ENCODE measurements around the gene CERS6.

- no peak for TF ChIP-seq CTCF (IDR thresholded peaks at IDR 0.05)
- TF ChIP-seq POLR2A (IDR thresholded peaks at IDR 0.05): no peak
These were observed 317.1 kb downstream of the CERS6 start for GRCh38 chr2:168773128-168773527.
